HepG2 (cell line): ENCODE results near the gene POLN. TPM values are rescaled to one million over a fixed set of nuclear protein-coding genes. Genes with fewer than 3 reads are reported as not detected.

Source experiments
- ATAC-seq: fragments of 200-7000 bp; cut with Tn5 transposase; 3 replicates; pipeline ENCODE4 v1.9.1; 2020; ENCODE audit warnings: mild to moderate bottlenecking, moderate library complexity
- BruUV-seq: library from RNA; stranded (reverse); fragments of 400-500 nt; replicated peaks from 2 replicates; lab custom pipeline; 2021; lab: Mats Ljungman, UMichigan
- CTCF ChIA-PET: fragments of 300-600 bp; formaldehyde crosslinking; extraction: SDS; loops from one replicate; lab custom pipeline; 2021; ENCODE audit warnings: low total read pairs, inconsistent platforms, low intra/inter-chr PET ratio; lab: Yijun Ruan, JAX
- POLR2A ChIA-PET: fragments of 350-600 bp; sonication (Branson Sonifier 250); formaldehyde crosslinking; loops from one replicate; lab custom pipeline; 2020; ENCODE audit warnings: antibody characterized with exemption, inconsistent platforms; lab: Yijun Ruan, JAX
- DNase-seq: peaks from one replicate; pipeline ENCODE4 v3.0.0-alpha.2; 2015; ENCODE audit warnings: low spot score
- FAIRE-seq: peaks from 3 replicates; lab custom pipeline; 2011; peaks lifted over from hg19 to GRCh38; lab: Jason Lieb, UNC
- H2AFZ ChIP-seq: one replicate; pipeline ENCODE4 v1.6.1; 2011; ENCODE audit warnings: low read length, inconsistent platforms
- H3K27ac ChIP-seq: fragments of 300-600 bp; 3 replicates; pipeline ENCODE4 v1.8.0; 2011; ENCODE audit warnings: mixed run types, mild to moderate bottlenecking, mixed read lengths, low read length, inconsistent platforms; ENCODE audit not compliant: insufficient read depth; ENCODE audit errors: extremely low read length
- H3K27me3 ChIP-seq, 2 experiments: fragments of 200-600 bp in 1 of 2; 2 replicates in 1 of 2; 3 replicates in 1 of 2; pipeline versions ENCODE4 v1.6.0 to v1.8.0; 2011; ENCODE audit warnings: low read length in 2 of 2, mild to moderate bottlenecking in 2 of 2, moderate library complexity in 2 of 2, inconsistent platforms in 1 of 2; ENCODE audit not compliant: insufficient read depth in 2 of 2, control insufficient read depth in 1 of 2
- H3K36me3 ChIP-seq, 2 experiments: fragments of 200-600 bp in 1 of 2; replicated peaks in 1 of 2; 2 replicates in 1 of 2; 3 replicates in 1 of 2; pipeline versions ENCODE4 v1.5.1 to v1.8.0; 2011; ENCODE audit warnings: low read length in 2 of 2, inconsistent platforms in 1 of 2; ENCODE audit not compliant: insufficient read depth in 2 of 2, control insufficient read depth in 1 of 2
- H3K4me1 ChIP-seq: 2 replicates; pipeline ENCODE4 v1.5.1; 2012; ENCODE audit warnings: low read length, inconsistent platforms; ENCODE audit not compliant: insufficient read depth
- H3K4me2 ChIP-seq: 2 replicates; pipeline ENCODE4 v1.6.0; 2011; ENCODE audit warnings: low read depth, low read length, inconsistent platforms
- H3K4me3 ChIP-seq, 3 experiments: fragments of 200-600 bp in 1 of 3; sonication (generic), shearing (Covaris generic) in 1 of 3; replicated peaks in 1 of 3; 2 replicates each; pipeline ENCODE4 v1.5.1; 2011 to 2016; ENCODE audit warnings: low read length in 3 of 3, inconsistent platforms in 2 of 3, low read depth in 2 of 3, mild to moderate bottlenecking in 2 of 3, control low read depth in 1 of 3, mixed read lengths in 1 of 3; ENCODE audit not compliant: insufficient read depth in 1 of 3
- H3K79me2 ChIP-seq: one replicate; pipeline ENCODE4 v1.6.1; 2011; ENCODE audit warnings: low read length, inconsistent platforms; ENCODE audit not compliant: insufficient read depth
- H3K9ac ChIP-seq: 2 replicates; pipeline ENCODE4 v1.6.0; 2011; ENCODE audit warnings: mild to moderate bottlenecking, low read depth, low read length, inconsistent platforms; ENCODE audit not compliant: insufficient read depth
- H3K9me3 ChIP-seq: 2 replicates; pipeline ENCODE4 v1.5.1; 2012; ENCODE audit warnings: mild to moderate bottlenecking, low read length
- H4K20me1 ChIP-seq: 2 replicates; pipeline ENCODE4 v1.6.0; 2011; ENCODE audit warnings: inconsistent platforms, mild to moderate bottlenecking, low read length, moderate library complexity; ENCODE audit not compliant: insufficient read depth
- BRD4 ChIP-seq: sonication (generic); formaldehyde crosslinking; IDR thresholded peaks from 2 replicates; pipeline ENCODE4 v1.4.0; 2020; ENCODE audit warnings: missing genetic modification reagents
- IKZF1 ChIP-seq: fragments of 450-650 bp; IDR thresholded peaks from 2 replicates; pipeline ENCODE4 v1.7.1; 2016
- ZNF256 ChIP-seq: sonication (generic); formaldehyde crosslinking; conservative IDR thresholded peaks from 2 replicates; pipeline ENCODE4 v1.4.0; 2020; ENCODE audit warnings: missing genetic modification reagents
- ZNF3 ChIP-seq: IDR thresholded peaks from 2 replicates; pipeline ENCODE4 v1.7.0; 2017; ENCODE audit warnings: inconsistent platforms
- WGBS: methylation state at CpG from one replicate; pipeline ENCODE4 v1.1.6; 2017; ENCODE audit warnings: low lambda C conversion rate; 5-methylcytosine and 5-hydroxymethylcytosine counted together
- in situ Hi-C: cut with HindIII; loops from 2 replicates; pipeline ENCODE4 v1.10.0; 2017; ENCODE audit warnings: low pct_unique_long_range_greater_than_20kb; ENCODE audit not compliant: extremely low pct_ligation_motif_present
- intact Hi-C: fragments of 100-400 bp; cut with micrococcal nuclease; formaldehyde crosslinking; loops from one replicate; pipeline ENCODE4 v1.10.0; 2022; ENCODE audit not compliant: unreplicated experiment
- polyA plus RNA-seq, 8 experiments: library from polyadenylated mRNA; depleted of rRNA in 3 of 8; stranded (reverse) in 7 of 8; unstranded in 1 of 8; fragments of >200 nt; fragmentation: Illumina TruSeq in 4 of 8; extraction: Trizol in 4 of 8; gene quantifications; 2 replicates each; pipeline versions ENCODE4 v1.2.1 to v1.2.3, GENCODE V29; 2011 to 2016; ENCODE audit warnings: low read depth in 4 of 8, missing spikeins in 1 of 8, mixed read lengths in 1 of 8; ENCODE audit not compliant: insufficient read depth in 1 of 8
- total RNA-seq, 5 experiments: library from RNA; depleted of rRNA; stranded (reverse); fragments of >200 nt; fragmentation: Illumina TruSeq; extraction: Trizol; gene quantifications; 2 replicates each; pipeline ENCODE4 v1.2.3, GENCODE V29; 2016; ENCODE audit warnings: low read depth in 1 of 5
- TF ChIP-seq, protein P1 (sequence below): sonication (generic); formaldehyde crosslinking; IDR thresholded peaks from 2 replicates; pipeline ENCODE4 v1.5.1; 2020; ENCODE audit warnings: mild to moderate bottlenecking, missing genetic modification reagents, moderate library complexity
- TF ChIP-seq, protein P2 (sequence below): sonication (generic); formaldehyde crosslinking; IDR thresholded peaks from 2 replicates; pipeline ENCODE4 v1.4.0; 2020; ENCODE audit warnings: missing genetic modification reagents
- TF ChIP-seq, protein P3 (sequence below): sonication (generic); formaldehyde crosslinking; IDR thresholded peaks from 2 replicates; pipeline ENCODE4 v1.8.0; 2022; ENCODE audit warnings: missing genetic modification reagents, low read depth, mild to moderate bottlenecking, borderline replicate concordance

Gene POLN
- total and polyA plus RNA-seq, 2 of the 13 experiments (the other 11 are each of a cell fraction or from before 2014, with no cell fraction given), result 0.93 to 1.5 TPM

DNA sequence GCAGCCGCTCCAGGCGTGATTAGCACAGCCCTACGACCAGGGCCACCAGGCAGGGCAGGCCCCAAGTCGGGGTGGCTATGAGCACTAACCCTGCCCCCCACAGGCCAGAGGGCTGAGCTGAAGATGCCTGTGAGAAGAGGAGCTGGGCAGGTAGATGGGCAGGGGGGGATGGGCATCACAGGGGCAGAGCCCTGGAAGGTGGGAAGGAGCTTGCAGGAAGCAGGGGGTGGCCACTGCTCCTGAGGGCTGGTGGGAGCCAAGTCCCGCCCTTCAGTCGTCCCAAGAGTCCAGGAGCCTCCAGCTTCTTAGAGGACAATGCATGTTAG is 27.2 kb upstream of the POLN start:
- Histone ChIP-seq H2AFZ (no peak overlapping the region), H3K4me3 (no peak overlapping the region), H3K36me3 (no peaks in the 10 kb centered on the region), H3K4me2 (no peak overlapping the region), H3K79me2 (no peaks in the 10 kb centered on the region), H3K4me1 (no peaks in the 10 kb centered on the region; the same call in 1 of the 2 replicates), H3K27me3 (peaks cover 30 to 83% of the 10 kb centered on the region in 2 experiments; a peak in 4 of 5 replicates), H3K27ac (no peak overlapping the region), H3K9ac (no peak overlapping the region), H4K20me1 (no peaks in the 10 kb centered on the region), H3K9me3 (no peaks in the 10 kb centered on the region)
- in situ Hi-C loops, result no loop called here
- 0% methylated on average over 2 of the region's 6 CpGs for WGBS
- ChIA-PET CTCF (no interaction called here), POLR2A (no interaction called here)
- BruUV-seq, result no TSS peak
- FAIRE-seq, result no peak
- TF ChIP-seq ZNF3 (CRISPR knock-in tag), result no peak
- TF ChIP-seq ZNF256 (CRISPR knock-in tag), result no peak
- no peak for TF ChIP-seq IKZF1
- TF ChIP-seq, protein P1, sequence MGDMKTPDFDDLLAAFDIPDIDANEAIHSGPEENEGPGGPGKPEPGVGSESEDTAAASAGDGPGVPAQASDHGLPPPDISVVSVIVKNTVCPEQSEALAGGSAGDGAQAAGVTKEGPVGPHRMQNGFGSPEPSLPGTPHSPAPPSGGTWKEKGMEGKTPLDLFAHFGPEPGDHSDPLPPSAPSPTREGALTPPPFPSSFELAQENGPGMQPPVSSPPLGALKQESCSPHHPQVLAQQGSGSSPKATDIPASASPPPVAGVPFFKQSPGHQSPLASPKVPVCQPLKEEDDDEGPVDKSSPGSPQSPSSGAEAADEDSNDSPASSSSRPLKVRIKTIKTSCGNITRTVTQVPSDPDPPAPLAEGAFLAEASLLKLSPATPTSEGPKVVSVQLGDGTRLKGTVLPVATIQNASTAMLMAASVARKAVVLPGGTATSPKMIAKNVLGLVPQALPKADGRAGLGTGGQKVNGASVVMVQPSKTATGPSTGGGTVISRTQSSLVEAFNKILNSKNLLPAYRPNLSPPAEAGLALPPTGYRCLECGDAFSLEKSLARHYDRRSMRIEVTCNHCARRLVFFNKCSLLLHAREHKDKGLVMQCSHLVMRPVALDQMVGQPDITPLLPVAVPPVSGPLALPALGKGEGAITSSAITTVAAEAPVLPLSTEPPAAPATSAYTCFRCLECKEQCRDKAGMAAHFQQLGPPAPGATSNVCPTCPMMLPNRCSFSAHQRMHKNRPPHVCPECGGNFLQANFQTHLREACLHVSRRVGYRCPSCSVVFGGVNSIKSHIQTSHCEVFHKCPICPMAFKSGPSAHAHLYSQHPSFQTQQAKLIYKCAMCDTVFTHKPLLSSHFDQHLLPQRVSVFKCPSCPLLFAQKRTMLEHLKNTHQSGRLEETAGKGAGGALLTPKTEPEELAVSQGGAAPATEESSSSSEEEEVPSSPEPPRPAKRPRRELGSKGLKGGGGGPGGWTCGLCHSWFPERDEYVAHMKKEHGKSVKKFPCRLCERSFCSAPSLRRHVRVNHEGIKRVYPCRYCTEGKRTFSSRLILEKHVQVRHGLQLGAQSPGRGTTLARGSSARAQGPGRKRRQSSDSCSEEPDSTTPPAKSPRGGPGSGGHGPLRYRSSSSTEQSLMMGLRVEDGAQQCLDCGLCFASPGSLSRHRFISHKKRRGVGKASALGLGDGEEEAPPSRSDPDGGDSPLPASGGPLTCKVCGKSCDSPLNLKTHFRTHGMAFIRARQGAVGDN (CRISPR knock-in tag), result 0 out of 2 replicates have a peak, but pooled peaks have one; percentile 3
- no peak for TF ChIP-seq BRD4 (CRISPR knock-in tag)
- TF ChIP-seq, protein P2, sequence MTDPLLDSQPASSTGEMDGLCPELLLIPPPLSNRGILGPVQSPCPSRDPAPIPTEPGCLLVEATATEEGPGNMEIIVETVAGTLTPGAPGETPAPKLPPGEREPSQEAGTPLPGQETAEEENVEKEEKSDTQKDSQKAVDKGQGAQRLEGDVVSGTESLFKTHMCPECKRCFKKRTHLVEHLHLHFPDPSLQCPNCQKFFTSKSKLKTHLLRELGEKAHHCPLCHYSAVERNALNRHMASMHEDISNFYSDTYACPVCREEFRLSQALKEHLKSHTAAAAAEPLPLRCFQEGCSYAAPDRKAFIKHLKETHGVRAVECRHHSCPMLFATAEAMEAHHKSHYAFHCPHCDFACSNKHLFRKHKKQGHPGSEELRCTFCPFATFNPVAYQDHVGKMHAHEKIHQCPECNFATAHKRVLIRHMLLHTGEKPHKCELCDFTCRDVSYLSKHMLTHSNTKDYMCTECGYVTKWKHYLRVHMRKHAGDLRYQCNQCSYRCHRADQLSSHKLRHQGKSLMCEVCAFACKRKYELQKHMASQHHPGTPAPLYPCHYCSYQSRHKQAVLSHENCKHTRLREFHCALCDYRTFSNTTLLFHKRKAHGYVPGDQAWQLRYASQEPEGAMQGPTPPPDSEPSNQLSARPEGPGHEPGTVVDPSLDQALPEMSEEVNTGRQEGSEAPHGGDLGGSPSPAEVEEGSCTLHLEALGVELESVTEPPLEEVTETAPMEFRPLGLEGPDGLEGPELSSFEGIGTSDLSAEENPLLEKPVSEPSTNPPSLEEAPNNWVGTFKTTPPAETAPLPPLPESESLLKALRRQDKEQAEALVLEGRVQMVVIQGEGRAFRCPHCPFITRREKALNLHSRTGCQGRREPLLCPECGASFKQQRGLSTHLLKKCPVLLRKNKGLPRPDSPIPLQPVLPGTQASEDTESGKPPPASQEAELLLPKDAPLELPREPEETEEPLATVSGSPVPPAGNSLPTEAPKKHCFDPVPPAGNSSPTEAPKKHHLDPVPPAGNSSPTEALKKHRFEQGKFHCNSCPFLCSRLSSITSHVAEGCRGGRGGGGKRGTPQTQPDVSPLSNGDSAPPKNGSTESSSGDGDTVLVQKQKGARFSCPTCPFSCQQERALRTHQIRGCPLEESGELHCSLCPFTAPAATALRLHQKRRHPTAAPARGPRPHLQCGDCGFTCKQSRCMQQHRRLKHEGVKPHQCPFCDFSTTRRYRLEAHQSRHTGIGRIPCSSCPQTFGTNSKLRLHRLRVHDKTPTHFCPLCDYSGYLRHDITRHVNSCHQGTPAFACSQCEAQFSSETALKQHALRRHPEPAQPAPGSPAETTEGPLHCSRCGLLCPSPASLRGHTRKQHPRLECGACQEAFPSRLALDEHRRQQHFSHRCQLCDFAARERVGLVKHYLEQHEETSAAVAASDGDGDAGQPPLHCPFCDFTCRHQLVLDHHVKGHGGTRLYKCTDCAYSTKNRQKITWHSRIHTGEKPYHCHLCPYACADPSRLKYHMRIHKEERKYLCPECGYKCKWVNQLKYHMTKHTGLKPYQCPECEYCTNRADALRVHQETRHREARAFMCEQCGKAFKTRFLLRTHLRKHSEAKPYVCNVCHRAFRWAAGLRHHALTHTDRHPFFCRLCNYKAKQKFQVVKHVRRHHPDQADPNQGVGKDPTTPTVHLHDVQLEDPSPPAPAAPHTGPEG (CRISPR knock-in tag), result no peak
- TF ChIP-seq, protein P3, sequence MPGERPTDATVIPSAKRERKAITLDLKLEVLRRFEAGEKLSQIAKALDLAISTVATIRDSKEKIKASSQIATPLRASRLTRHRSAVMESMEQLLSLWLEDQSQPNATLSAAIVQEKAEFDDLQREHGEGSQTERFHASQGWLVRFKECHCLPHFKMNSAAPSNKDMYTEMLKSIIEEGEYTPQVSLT (CRISPR knock-in tag), result no peak
- intact Hi-C loops, result no loop called here
- no peak for DNase-seq
- no peak for ATAC-seq
